EL (cell line): ENCODE measurements around the gene SUGCT.

Experiments used
- DNase-seq: peaks from one replicate; pipeline ENCODE4 v3.0.0-alpha.2; 2016

SUGCT gene

DNA sequence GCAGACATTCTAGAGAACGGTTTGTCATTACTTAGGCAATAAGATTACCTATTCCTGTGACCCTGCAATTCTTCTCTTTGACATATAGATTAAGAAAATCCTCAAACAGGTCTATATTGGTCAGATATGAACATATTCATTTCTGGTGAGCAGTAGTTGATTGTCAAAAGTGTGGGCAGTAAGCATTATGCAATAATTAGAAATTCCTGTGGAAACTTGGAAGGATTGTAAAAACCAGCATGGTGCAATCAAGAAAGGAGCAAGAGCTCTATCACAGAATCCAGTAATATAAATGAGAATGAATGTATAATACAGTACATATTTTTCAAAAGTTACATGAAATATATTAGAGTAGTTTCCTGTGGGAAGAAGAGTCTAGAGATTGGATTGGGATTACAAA lies 406.5 kb downstream of the SUGCT start:
- peak; percentile 8 for DNase-seq

DNA sequence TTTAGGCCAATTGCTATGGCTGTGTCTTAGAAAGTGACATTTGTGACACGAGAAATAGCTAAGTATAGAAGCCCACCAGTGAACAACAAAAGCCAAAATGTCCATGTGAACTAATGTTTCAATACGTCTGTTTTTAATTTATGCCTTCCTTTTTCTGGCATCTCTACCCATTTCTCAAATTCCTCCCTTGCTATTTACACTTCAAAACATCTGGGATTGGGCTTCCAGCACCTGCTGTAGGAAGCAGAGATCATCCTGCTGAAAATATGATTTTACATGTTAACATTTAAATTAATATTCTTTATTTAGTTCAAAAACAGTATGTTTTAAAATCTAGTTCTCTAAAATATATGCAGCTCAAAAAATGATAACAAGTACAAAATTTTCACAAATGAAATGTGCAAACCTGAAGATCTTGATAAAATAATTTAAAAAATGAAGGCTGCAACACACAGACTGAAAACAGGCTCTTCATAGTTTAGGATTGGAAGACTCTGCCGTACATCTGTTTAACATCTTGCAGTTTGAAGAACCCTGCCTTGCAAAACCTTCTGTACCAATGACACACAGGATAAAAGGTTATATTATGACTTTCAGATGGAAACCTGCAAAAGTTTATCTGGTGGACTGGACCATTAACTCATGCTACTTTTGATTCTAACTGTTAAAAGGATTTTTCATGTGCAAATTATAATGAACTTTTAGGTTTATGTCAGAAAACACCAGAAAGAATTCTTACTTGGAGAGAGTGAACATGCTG lies 408.4 kb downstream of the SUGCT start:
- DNase-seq: no peak

GRCh38 chr7:40544221-40544723 lies 409.5 kb downstream of the SUGCT start:
- DNase-seq: no peak

GRCh38 chr7:40544871-40545303 lies 410.1 kb downstream of the SUGCT start:
- DNase-seq: no peak

- no peak for DNase-seq
These were observed 410.9 kb downstream of the SUGCT start for GRCh38 chr7:40545739-40546138.

GRCh38 chr7:40546616-40547501 lies 412.1 kb downstream of the SUGCT start:
- DNase-seq: peak; percentile 17

DNA sequence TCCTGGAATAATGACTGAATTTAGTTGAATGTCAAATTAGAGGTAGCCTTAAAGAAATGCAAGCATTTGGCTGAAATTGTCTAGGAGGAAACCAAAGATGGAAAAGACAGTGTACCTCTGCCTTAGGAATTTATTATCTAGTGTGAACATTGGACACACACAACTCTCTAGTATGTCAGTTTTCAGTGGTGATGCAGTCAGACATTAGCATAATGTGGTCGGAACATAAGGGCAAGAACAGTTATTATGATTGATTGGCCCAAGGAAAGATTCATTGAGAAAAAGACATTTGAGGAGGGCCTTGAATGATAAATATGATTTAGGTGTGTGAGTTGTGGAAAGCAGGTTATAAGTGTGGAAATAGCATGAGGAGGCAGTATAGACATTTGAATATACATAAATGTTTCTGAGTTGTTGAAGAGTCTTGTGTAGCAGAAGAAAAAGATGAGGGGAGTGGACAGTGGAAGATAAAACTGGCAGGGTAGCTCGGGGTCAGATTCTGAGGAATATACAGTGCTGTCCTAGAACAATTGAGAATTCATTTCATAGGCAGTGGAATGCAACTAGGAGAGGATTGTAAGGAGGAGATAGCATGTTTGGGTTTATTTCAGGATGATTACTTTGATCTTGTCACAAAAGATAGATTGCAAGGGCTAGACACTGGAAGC lies 414.7 kb downstream of the SUGCT start:
- no peak for DNase-seq

- DNase-seq: peak; percentile 73
These were observed 417.1 kb downstream of the SUGCT start for GRCh38 chr7:40551685-40552576.

DNA sequence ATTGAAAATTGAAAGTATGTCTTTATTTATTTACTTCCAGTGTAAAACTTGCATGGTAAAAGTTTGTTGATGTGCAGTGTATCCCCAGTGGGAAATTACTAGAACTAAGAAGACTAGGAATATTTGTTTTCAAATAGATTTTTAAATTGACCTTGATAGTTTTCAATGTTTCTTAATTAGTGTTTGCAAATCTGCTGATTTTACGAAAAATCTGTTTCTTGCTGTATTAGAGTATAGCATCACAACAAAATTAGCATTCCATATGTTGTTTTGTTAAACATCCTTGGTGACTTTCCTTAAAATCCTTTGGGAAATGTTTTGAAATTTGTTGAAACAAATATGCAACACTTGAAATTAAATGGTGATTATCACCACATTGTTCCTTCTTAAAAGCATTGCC lies 425.9 kb downstream of the SUGCT start:
- no peak for DNase-seq

DNA sequence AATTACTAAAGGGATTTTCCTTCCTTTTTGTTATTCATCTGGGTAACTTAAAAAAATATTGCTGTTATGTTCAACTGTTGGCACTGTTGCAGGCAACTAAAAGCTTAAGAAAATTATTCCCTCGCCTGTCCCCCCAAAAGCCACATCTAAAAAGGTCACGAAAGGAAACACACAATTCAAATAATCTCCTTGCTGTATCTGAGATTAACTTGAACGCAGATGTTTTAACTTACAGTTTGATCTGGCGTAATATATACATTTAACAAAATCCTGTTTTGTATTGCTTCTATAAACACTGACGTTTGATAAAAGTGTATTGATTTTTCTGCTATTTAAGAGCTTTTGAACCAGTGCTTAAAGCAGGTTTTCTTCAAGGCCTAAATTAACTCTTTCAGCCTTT lies 432.1 kb downstream of the SUGCT start:
- DNase-seq: no peak

- DNase-seq: no peak
These were observed 434.5 kb downstream of the SUGCT start for GRCh38 chr7:40569326-40569725.

DNA sequence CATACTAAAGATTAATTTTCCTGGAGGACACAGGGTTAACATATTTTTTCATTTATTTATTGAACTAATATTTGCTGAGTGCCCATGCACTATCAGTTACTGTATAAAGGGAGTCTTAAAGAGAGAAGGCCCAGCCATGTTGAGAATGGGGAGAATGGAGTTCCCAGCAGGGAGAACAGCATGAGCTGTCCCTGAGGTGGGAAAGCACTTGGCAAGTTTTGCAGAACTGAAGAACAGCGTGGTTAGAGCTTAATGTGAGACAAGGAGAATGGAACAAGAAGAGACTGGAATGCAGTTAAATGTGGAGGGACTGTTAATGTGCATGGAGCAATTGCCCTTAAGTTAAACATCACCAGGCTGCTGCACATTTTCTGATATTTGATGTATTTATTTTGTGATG lies 435.4 kb downstream of the SUGCT start:
- DNase-seq: peak; percentile 30

DNA sequence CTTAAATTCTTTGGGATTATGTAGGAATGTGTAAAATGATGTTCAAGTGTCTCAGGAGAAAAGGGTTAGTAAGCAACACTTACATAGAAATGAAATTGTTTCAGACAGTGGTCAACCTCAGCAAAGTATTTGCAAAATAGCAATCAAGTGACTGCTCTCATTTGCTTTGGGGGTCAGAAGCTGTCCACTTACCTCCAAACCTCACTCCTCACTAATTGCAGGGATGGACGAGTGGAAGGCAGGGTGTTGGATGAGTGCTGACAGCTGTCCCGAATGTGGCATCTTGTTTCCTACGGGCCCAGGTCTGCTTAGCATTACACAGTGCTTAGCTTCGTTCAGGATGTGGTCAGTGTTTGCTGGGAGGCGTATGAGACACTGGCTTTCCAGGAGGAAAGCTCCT lies 437.0 kb downstream of the SUGCT start:
- peak; percentile 98 for DNase-seq

- peak; percentile 80 for DNase-seq
These were observed 438.1 kb downstream of the SUGCT start for GRCh38 chr7:40572810-40573465.

DNA sequence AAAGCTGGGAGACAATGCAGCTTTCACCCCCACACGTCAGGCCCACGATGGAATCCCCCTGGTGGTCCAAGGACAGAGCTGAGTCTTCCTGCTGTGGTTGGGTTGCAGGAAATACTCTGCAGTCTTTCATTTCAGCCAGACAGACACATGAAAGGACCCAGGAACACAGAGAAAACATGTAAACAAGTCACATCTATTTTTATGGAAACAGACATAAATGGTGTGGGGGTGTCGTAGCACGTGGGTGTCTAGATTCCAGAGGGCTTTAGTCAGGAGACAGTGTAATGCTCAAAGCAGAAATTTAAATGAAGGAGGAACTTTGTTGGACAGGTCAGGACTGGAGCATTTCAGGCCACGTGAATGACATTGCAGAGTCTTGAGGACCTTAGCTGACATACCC lies 444.6 kb downstream of the SUGCT start:
- DNase-seq: peak; percentile 11

DNA sequence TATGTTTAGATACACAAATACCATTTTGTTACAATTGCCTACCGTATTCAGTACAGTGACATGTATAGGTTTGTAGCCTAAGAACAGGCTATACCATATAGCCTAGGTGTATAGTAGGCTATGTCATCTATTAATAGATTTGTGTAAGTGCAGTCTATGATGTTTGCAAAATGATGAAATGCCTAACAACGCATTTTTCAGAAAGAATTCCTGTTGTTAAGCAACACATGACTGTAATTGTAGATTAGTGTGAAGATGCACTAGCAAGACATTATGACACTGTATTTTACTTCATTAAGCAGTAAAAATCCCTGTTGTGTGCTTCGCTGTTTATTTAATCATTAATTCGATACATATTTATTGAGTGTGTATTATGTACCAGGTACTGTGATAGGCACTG lies 446.0 kb downstream of the SUGCT start:
- no peak for DNase-seq

DNA sequence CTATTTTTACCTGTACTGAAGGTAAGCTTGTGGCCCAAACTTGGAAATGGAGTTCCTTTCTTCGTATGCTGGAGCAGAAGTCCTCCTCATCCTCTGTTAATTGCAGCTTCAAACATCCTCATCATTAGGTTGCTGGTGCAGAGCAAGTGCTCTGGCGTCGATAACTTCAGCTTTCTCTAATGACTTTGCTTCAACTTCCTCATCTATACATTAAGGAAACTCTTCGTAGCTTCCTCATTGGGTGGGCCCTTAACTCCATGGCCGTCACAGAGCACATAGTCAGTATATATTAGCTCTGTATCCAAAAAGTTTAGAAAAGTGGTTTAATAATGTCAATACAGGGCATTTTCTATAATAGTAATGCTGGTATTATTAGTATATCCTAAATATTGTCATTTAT lies 447.7 kb downstream of the SUGCT start:
- DNase-seq: no peak

- no peak for DNase-seq
These were observed 449.1 kb downstream of the SUGCT start for GRCh38 chr7:40583667-40584444.

GRCh38 chr7:40584667-40585433 lies 450.0 kb downstream of the SUGCT start:
- peak; percentile 57 for DNase-seq

- DNase-seq: peak; percentile 82
These were observed 451.4 kb downstream of the SUGCT start for GRCh38 chr7:40586197-40586596.
